NT2/D1 (cell line): ENCODE results near the gene CDK15.

Experiments used
- SUZ12 ChIP-seq: IDR thresholded peaks from 2 replicates; pipeline ENCODE4 v1.6.1; 2011; ENCODE audit not compliant: insufficient read length, insufficient read depth; ENCODE audit errors: extremely low read depth
- YY1 ChIP-seq: IDR thresholded peaks from 2 replicates; pipeline ENCODE4 v1.6.1; 2011; ENCODE audit not compliant: insufficient read length, insufficient read depth
- ZNF274 ChIP-seq: IDR thresholded peaks from 2 replicates; pipeline ENCODE4 v1.6.1; 2011; ENCODE audit warnings: mild to moderate bottlenecking, low read depth, low read length

DNA sequence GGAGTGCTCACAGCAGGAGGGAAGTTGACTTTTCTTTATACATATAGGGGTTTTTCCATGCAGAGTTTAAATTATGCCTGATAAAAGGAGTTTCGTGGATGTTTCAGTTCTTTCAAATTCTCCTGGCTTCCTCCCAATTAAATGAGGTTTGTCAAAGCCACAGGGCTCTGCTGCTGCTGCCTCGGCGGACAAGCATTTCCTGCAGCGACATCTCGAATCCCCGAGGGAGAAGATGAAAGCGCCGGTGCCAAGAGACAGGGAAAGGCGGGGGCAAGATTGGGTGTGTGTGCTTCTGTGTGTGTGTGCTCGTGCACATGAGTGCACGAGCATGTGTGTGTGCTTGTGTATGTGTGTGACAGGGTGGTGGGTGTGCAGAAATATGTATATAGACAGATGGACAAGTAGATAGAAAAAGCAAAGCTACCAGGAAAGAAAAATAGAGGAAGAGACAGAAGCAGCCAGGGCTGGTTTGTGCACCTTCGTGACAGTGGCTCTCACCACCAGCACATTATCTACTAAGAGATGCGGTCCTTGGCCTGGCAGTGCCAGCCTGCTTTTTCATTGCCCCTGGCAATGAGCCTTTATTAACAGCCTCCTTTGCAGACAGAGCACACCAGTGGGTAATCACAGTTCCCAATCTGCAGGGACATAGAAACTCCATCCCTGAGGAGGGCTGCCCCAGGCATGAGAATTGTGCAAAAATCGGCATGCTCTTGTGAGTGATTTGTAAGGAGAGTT is 76.2 kb downstream of the CDK15 start:
- TF ChIP-seq YY1 (no peak), SUZ12 (no peak), ZNF274 (no peak)
